Activated naive CD8-positive, alpha-beta T cell treated with anti-CD3 and anti-CD28 coated beads for 36 hours (primary cell): ENCODE results near the gene MAD1L1. TPM values are rescaled to one million over a fixed set of nuclear protein-coding genes. Genes with fewer than 3 reads are reported as not detected.

Experiments used
- DNase-seq: peaks from one replicate; pipeline ENCODE4 v3.0.0; 2021
- H3K27ac Mint-ChIP-seq: one replicate; pipeline ENCODE4 v1.8.0; 2022; ENCODE audit warnings: mild to moderate bottlenecking, moderate library complexity, mixed read lengths
- H3K27me3 Mint-ChIP-seq: one replicate; pipeline ENCODE4 v1.8.0; 2022; ENCODE audit warnings: mild to moderate bottlenecking, mixed read lengths
- H3K36me3 Mint-ChIP-seq: one replicate; pipeline ENCODE4 v1.8.0; 2021; ENCODE audit warnings: mild to moderate bottlenecking, mixed read lengths
- H3K4me1 Mint-ChIP-seq: one replicate; pipeline ENCODE4 v1.8.0; 2021; ENCODE audit warnings: mixed read lengths
- H3K4me3 Mint-ChIP-seq: one replicate; pipeline ENCODE4 v1.8.0; 2022; ENCODE audit warnings: mild to moderate bottlenecking, moderate library complexity, mixed read lengths
- H3K9me3 Mint-ChIP-seq: one replicate; pipeline ENCODE4 v1.8.0; 2022; ENCODE audit warnings: mixed read lengths
- total RNA-seq, 2 experiments: library from RNA; stranded (reverse); gene quantifications; one replicate each; pipeline ENCODE4 v1.2.3, GENCODE V29; 2021

MAD1L1 gene
- 10 to 100 TPM; 36.5 to 37.8 TPM for total RNA-seq

GRCh38 chr7:2232766-2233520 is at the start of gene MAD1L1:
Gene MAD1L1, minus strand, starts transcription at chr7:2232945. Its CDS starts 2,812 bp downstream, at chr7:2230133.
- DNase-seq, result peak; percentile 92
- Mint-ChIP-seq H3K4me3 (peak within 1 kb of the TSS; percentile 88), H3K27ac (peak within 1 kb of the TSS; percentile 67), H3K4me1 (peaks cover 23% of the 10 kb centered on the region), H3K27me3 (no peaks in the 10 kb centered on the region), H3K36me3 (peaks cover 23% of the 10 kb centered on the region), H3K9me3 (no peaks in the 10 kb centered on the region)

GRCh38 chr7:2282185-2282751 is 49.5 kb upstream of the MAD1L1 start:
- Mint-ChIP-seq H3K4me1 (peaks cover 9% of the 10 kb centered on the region), H3K27me3 (no peaks in the 10 kb centered on the region), H3K27ac (no peak overlapping the region), H3K36me3 (no peaks in the 10 kb centered on the region), H3K9me3 (no peaks in the 10 kb centered on the region), H3K4me3 (no peak overlapping the region)
- DNase-seq, result no peak

- peaks cover 3% of the 10 kb centered on the region for H3K36me3 Mint-ChIP-seq
- H3K4me3 Mint-ChIP-seq, result no peak overlapping the region
- no peak for DNase-seq
- H3K9me3 Mint-ChIP-seq, result no peaks in the 10 kb centered on the region
- H3K4me1 Mint-ChIP-seq, result peaks cover 9% of the 10 kb centered on the region
- no peaks in the 10 kb centered on the region for H3K27me3 Mint-ChIP-seq
- H3K27ac Mint-ChIP-seq, result no peak overlapping the region
These were observed 48.8 kb upstream of the MAD1L1 start for GRCh38 chr7:2281541-2281940.

GRCh38 chr7:2280424-2280823 is 47.7 kb upstream of the MAD1L1 start:
- no peak overlapping the region for H3K27ac Mint-ChIP-seq
- H3K27me3 Mint-ChIP-seq, result no peaks in the 10 kb centered on the region
- H3K4me3 Mint-ChIP-seq, result no peak overlapping the region
- no peaks in the 10 kb centered on the region for H3K9me3 Mint-ChIP-seq
- peaks cover 9% of the 10 kb centered on the region for H3K4me1 Mint-ChIP-seq
- DNase-seq, result no peak
- peaks cover 3% of the 10 kb centered on the region for H3K36me3 Mint-ChIP-seq

GRCh38 chr7:2279896-2280295 is 47.2 kb upstream of the MAD1L1 start:
- Mint-ChIP-seq H3K9me3 (no peaks in the 10 kb centered on the region), H3K36me3 (peaks cover 3% of the 10 kb centered on the region), H3K4me1 (peaks cover 9% of the 10 kb centered on the region), H3K27me3 (no peaks in the 10 kb centered on the region), H3K4me3 (no peak overlapping the region), H3K27ac (no peak overlapping the region)
- no peak for DNase-seq

- Mint-ChIP-seq H3K4me3 (no peak overlapping the region), H3K27me3 (no peaks in the 10 kb centered on the region), H3K4me1 (peaks cover 9% of the 10 kb centered on the region), H3K36me3 (peaks cover 3% of the 10 kb centered on the region), H3K9me3 (no peaks in the 10 kb centered on the region), H3K27ac (no peak overlapping the region)
- no peak for DNase-seq
These were observed 45.3 kb upstream of the MAD1L1 start for GRCh38 chr7:2278026-2278425.

GRCh38 chr7:2276107-2276506 is 43.4 kb upstream of the MAD1L1 start:
- DNase-seq, result no peak
- H3K4me1 Mint-ChIP-seq, result peaks cover 6% of the 10 kb centered on the region
- no peaks in the 10 kb centered on the region for H3K27me3 Mint-ChIP-seq
- peaks cover 3% of the 10 kb centered on the region for H3K36me3 Mint-ChIP-seq
- H3K4me3 Mint-ChIP-seq, result no peak overlapping the region
- H3K9me3 Mint-ChIP-seq, result no peaks in the 10 kb centered on the region
- no peak overlapping the region for H3K27ac Mint-ChIP-seq

GRCh38 chr7:2275101-2275500 is 42.4 kb upstream of the MAD1L1 start:
- Mint-ChIP-seq H3K27me3 (no peaks in the 10 kb centered on the region), H3K4me1 (peaks cover 4% of the 10 kb centered on the region), H3K4me3 (no peak overlapping the region), H3K27ac (no peak overlapping the region), H3K36me3 (peaks cover 3% of the 10 kb centered on the region), H3K9me3 (no peaks in the 10 kb centered on the region)
- DNase-seq, result no peak

GRCh38 chr7:2274666-2275065 is 41.9 kb upstream of the MAD1L1 start:
- Mint-ChIP-seq H3K36me3 (peaks cover 3% of the 10 kb centered on the region), H3K4me3 (no peak overlapping the region), H3K9me3 (no peaks in the 10 kb centered on the region), H3K27ac (no peak overlapping the region), H3K27me3 (no peaks in the 10 kb centered on the region), H3K4me1 (peaks cover under 1% of the 10 kb centered on the region)
- DNase-seq, result no peak

- DNase-seq, result no peak
- Mint-ChIP-seq H3K36me3 (peaks cover 3% of the 10 kb centered on the region), H3K9me3 (no peaks in the 10 kb centered on the region), H3K27me3 (no peaks in the 10 kb centered on the region), H3K4me1 (no peaks in the 10 kb centered on the region), H3K4me3 (no peak overlapping the region), H3K27ac (no peak overlapping the region)
These were observed 41.1 kb upstream of the MAD1L1 start for GRCh38 chr7:2273866-2274265.

- DNase-seq, result no peak
- peaks cover 2% of the 10 kb centered on the region for H3K36me3 Mint-ChIP-seq
- H3K27ac Mint-ChIP-seq, result no peak overlapping the region
- no peaks in the 10 kb centered on the region for H3K4me1 Mint-ChIP-seq
- no peak overlapping the region for H3K4me3 Mint-ChIP-seq
- H3K27me3 Mint-ChIP-seq, result no peaks in the 10 kb centered on the region
- H3K9me3 Mint-ChIP-seq, result no peaks in the 10 kb centered on the region
These were observed 39.3 kb upstream of the MAD1L1 start for GRCh38 chr7:2272031-2272430.

- no peaks in the 10 kb centered on the region for H3K9me3 Mint-ChIP-seq
- DNase-seq, result no peak
- H3K4me1 Mint-ChIP-seq, result no peaks in the 10 kb centered on the region
- no peak overlapping the region for H3K4me3 Mint-ChIP-seq
- no peak overlapping the region for H3K27ac Mint-ChIP-seq
- H3K27me3 Mint-ChIP-seq, result no peaks in the 10 kb centered on the region
- no peaks in the 10 kb centered on the region for H3K36me3 Mint-ChIP-seq
These were observed 38.7 kb upstream of the MAD1L1 start for GRCh38 chr7:2271273-2272026.

- Mint-ChIP-seq H3K36me3 (no peaks in the 10 kb centered on the region), H3K27me3 (no peaks in the 10 kb centered on the region), H3K4me1 (no peaks in the 10 kb centered on the region), H3K27ac (no peak overlapping the region), H3K4me3 (no peak overlapping the region), H3K9me3 (no peaks in the 10 kb centered on the region)
- no peak for DNase-seq
These were observed 37.8 kb upstream of the MAD1L1 start for GRCh38 chr7:2270495-2270894.

GRCh38 chr7:2269991-2270460 is 37.3 kb upstream of the MAD1L1 start:
- no peak overlapping the region for H3K4me3 Mint-ChIP-seq
- H3K27me3 Mint-ChIP-seq, result no peaks in the 10 kb centered on the region
- no peak for DNase-seq
- H3K9me3 Mint-ChIP-seq, result no peaks in the 10 kb centered on the region
- H3K27ac Mint-ChIP-seq, result no peak overlapping the region
- H3K4me1 Mint-ChIP-seq, result no peaks in the 10 kb centered on the region
- no peaks in the 10 kb centered on the region for H3K36me3 Mint-ChIP-seq
